Neural cell (in vitro differentiated cells): ENCODE data around the gene EMILIN2. TPM values are rescaled to one million over a fixed set of nuclear protein-coding genes. Genes with fewer than 3 reads are reported as not detected.

Experiments used
- H2AFZ ChIP-seq: fragments of 200-600, 300-800 bp; sonication (generic), shearing (Covaris generic); 2 replicates; pipeline ENCODE4 v1.6.0; 2014; ENCODE audit warnings: low read depth, mild to moderate bottlenecking, antibody characterized with exemption, low read length, moderate library complexity
- H3F3A ChIP-seq: fragments of 200-600 bp; shearing (Covaris generic); 2 replicates; pipeline ENCODE4 v1.6.1; 2016; ENCODE audit warnings: mild to moderate bottlenecking, moderate library complexity, mixed read lengths, antibody characterized with exemption, low read length; ENCODE audit not compliant: insufficient read depth, poor library complexity, severe bottlenecking
- H3K27ac ChIP-seq: fragments of 200-600, 300-800 bp; sonication (generic), shearing (Covaris generic); 2 replicates; pipeline ENCODE4 v1.5.1; 2014; ENCODE audit warnings: mild to moderate bottlenecking, low read length, moderate library complexity
- H3K27me3 ChIP-seq: fragments of 300-800, 200-600 bp; sonication (generic), shearing (Covaris generic); 2 replicates; pipeline ENCODE4 v1.6.0; 2014; ENCODE audit warnings: mild to moderate bottlenecking, low read depth, low read length, moderate library complexity; ENCODE audit not compliant: insufficient read depth
- H3K36me3 ChIP-seq: fragments of 300-800, 200-600 bp; sonication (generic), shearing (Covaris generic); 2 replicates; pipeline ENCODE4 v1.5.1; 2014; ENCODE audit warnings: mild to moderate bottlenecking, antibody characterized with exemption, low read length, moderate library complexity; ENCODE audit not compliant: insufficient read depth
- H3K4me2 ChIP-seq: fragments of 300-800, 200-600 bp; sonication (generic), shearing (Covaris generic); 2 replicates; pipeline ENCODE4 v1.6.0; 2014; ENCODE audit warnings: mild to moderate bottlenecking, low read length
- H3K4me3 ChIP-seq: fragments of 300-800, 200-600 bp; sonication (generic), shearing (Covaris generic); 2 replicates; pipeline ENCODE4 v1.5.1; 2014; ENCODE audit warnings: mild to moderate bottlenecking, low read length, moderate library complexity
- H3K79me2 ChIP-seq: fragments of 200-600 bp; shearing (Covaris generic); replicated peaks from 2 replicates; pipeline ENCODE4 v1.6.0; 2014; ENCODE audit warnings: mild to moderate bottlenecking, low read length, moderate library complexity; ENCODE audit not compliant: insufficient read depth
- H3K9ac ChIP-seq: fragments of 300-800, 200-600 bp; sonication (generic), shearing (Covaris generic); 2 replicates; pipeline ENCODE4 v1.6.1; 2016; ENCODE audit warnings: mild to moderate bottlenecking, low read length, mixed read lengths
- H3K9me2 ChIP-seq: fragments of 200-600 bp; shearing (Covaris generic); 2 replicates; pipeline ENCODE4 v1.6.1; 2016; ENCODE audit warnings: mild to moderate bottlenecking, low read length, mixed read lengths; ENCODE audit not compliant: insufficient read depth
- H3K9me3 ChIP-seq: fragments of 200-600, 300-800 bp; sonication (generic), shearing (Covaris generic); 2 replicates; pipeline ENCODE4 v1.6.1; 2016; ENCODE audit warnings: mild to moderate bottlenecking, mixed run types, low read length, moderate library complexity, mixed read lengths
- H4K20me1 ChIP-seq: fragments of 200-600 bp; shearing (Covaris generic); 2 replicates; pipeline ENCODE4 v1.6.1; 2016; ENCODE audit warnings: mild to moderate bottlenecking, mixed run types; ENCODE audit not compliant: insufficient read depth
- CTCF ChIP-seq: fragments of 450-650 bp; IDR thresholded peaks from 2 replicates; pipeline ENCODE4 v1.5.1; 2014; ENCODE audit warnings: antibody characterized with exemption, mild to moderate bottlenecking, moderate library complexity; ENCODE audit not compliant: poor library complexity, severe bottlenecking
- EP300 ChIP-seq: fragments of 450-650 bp; conservative IDR thresholded peaks from 2 replicates; pipeline ENCODE4 v1.6.1; 2014; ENCODE audit warnings: antibody characterized with exemption, mild to moderate bottlenecking, moderate library complexity; ENCODE audit not compliant: poor library complexity, severe bottlenecking
- EZH2 ChIP-seq: fragments of 200-600, 300-800 bp; shearing (Covaris generic), sonication (generic); IDR thresholded peaks from 2 replicates; pipeline ENCODE4 v1.6.1; 2014; ENCODE audit warnings: antibody characterized with exemption, low read length, borderline replicate concordance, mild to moderate bottlenecking; ENCODE audit not compliant: insufficient read depth, poor library complexity, severe bottlenecking
- MXI1 ChIP-seq: fragments of 450-650 bp; conservative IDR thresholded peaks from 2 replicates; pipeline ENCODE4 v1.6.1; 2014; ENCODE audit warnings: antibody characterized with exemption, mild to moderate bottlenecking; ENCODE audit not compliant: poor library complexity, severe bottlenecking
- POLR2AphosphoS5 ChIP-seq: IDR thresholded peaks from 2 replicates; pipeline ENCODE4 v1.6.1; 2012
- RAD21 ChIP-seq: fragments of 450-650 bp; conservative IDR thresholded peaks from 2 replicates; pipeline ENCODE4 v1.6.1; 2014; ENCODE audit warnings: antibody characterized with exemption, mild to moderate bottlenecking, moderate library complexity
- REST ChIP-seq: IDR thresholded peaks from 2 replicates; pipeline ENCODE4 v1.6.1; 2012; ENCODE audit warnings: borderline replicate concordance
- SMC3 ChIP-seq: fragments of 450-650 bp; conservative IDR thresholded peaks from 2 replicates; pipeline ENCODE4 v1.6.1; 2014; ENCODE audit warnings: antibody characterized with exemption, mild to moderate bottlenecking, moderate library complexity; ENCODE audit not compliant: poor library complexity
- TAF1 ChIP-seq: IDR thresholded peaks from 2 replicates; pipeline ENCODE4 v1.6.1; 2012; ENCODE audit warnings: low read depth
- polyA plus RNA-seq: library from polyadenylated mRNA; depleted of rRNA; stranded (reverse); fragments of >200 nt; gene quantifications from 2 replicates; pipeline ENCODE4 v1.2.3, GENCODE V29; 2014

The EMILIN2 gene
- polyA plus RNA-seq, 1 donor from 2014 or later: not detected

- Histone ChIP-seq H3K27ac (no peak overlapping the region), H2AFZ (no peak overlapping the region), H3K9ac (no peak overlapping the region)
Measured at GRCh38 chr18:2906704-2907549, 60.1 kb downstream of the EMILIN2 start.

More at GRCh38 chr18:2906704-2907549, 60.1 kb downstream of the EMILIN2 start:
- Histone ChIP-seq H3K9me3 (peaks cover 5% of the 10 kb centered on the region), H3F3A (no peaks in the 10 kb centered on the region), H3K36me3 (no peaks in the 10 kb centered on the region), H3K4me2 (no peak overlapping the region), H3K4me3 (peak overlapping the region; percentile 37), H4K20me1 (no peaks in the 10 kb centered on the region), H3K9me2 (no peaks in the 10 kb centered on the region), H3K27me3 (peaks cover 34% of the 10 kb centered on the region), H3K79me2 (no peaks in the 10 kb centered on the region)
- TF ChIP-seq POLR2AphosphoS5 (no peak), MXI1 (no peak), EZH2 (no peak), RAD21 (no peak), CTCF (no peak), REST (no peak), EP300 (no peak), SMC3 (no peak), TAF1 (no peak)
